ENCODE measurements around the gene MLYCD.

MLYCD gene

GRCh38 chr16:83882163-83882885 lies 16.6 kb upstream of the MLYCD start:
- no peak overlapping the region for H3K27ac ChIP-seq
- DNase-seq (ENCODE audit: low spot score) = no peak
- no peak for TF ChIP-seq CTCF (conservative IDR thresholded peaks at IDR 0.05; ENCODE audit: low read depth)
- ChIA-PET POLR2A (ENCODE audit: low non-redundant PET) (no interaction called here), CTCF (interaction anchor here (0.8 kb wide), 1 partner anchor 799 kb away, joined by 4 read pairs; no protein-coding TSS in a partner anchor)

GRCh38 chr16:83886199-83886971 lies 12.5 kb upstream of the MLYCD start:
- ChIA-PET POLR2A (ENCODE audit: low non-redundant PET) (no interaction called here), CTCF (interaction anchor here (0.6 to 1.5 kb wide), 4 partner anchors 14 to 264 kb away, joined by 3 to 4 read pairs (median 4); no protein-coding TSS in a partner anchor)
- no peak for TF ChIP-seq CTCF (conservative IDR thresholded peaks at IDR 0.05; ENCODE audit: low read depth)
- H3K27ac ChIP-seq = no peak overlapping the region
- DNase-seq (ENCODE audit: low spot score) = no peak

- CTCF ChIA-PET = interaction anchor here (0.6 to 1.5 kb wide), 4 partner anchors 15 to 265 kb away, joined by 3 to 4 read pairs (median 4); no protein-coding TSS in a partner anchor
- POLR2A ChIA-PET (ENCODE audit: low non-redundant PET) = no interaction called here
- no peak overlapping the region for H3K27ac ChIP-seq
- DNase-seq (ENCODE audit: low spot score) = peak; percentile 29
- peak; percentile 45 for TF ChIP-seq CTCF (conservative IDR thresholded peaks at IDR 0.05; ENCODE audit: low read depth)
Measured at GRCh38 chr16:83887080-83887479, 11.8 kb upstream of the MLYCD start.

- POLR2A ChIA-PET (ENCODE audit: low non-redundant PET) = no interaction called here
- CTCF ChIA-PET = interaction anchor here (0.7 to 1.5 kb wide), 2 partner anchors 15 to 265 kb away, joined by 3 to 4 read pairs; no protein-coding TSS in a partner anchor
- H3K27ac ChIP-seq = no peak overlapping the region
- no peak for DNase-seq (ENCODE audit: low spot score)
- TF ChIP-seq CTCF (conservative IDR thresholded peaks at IDR 0.05; ENCODE audit: low read depth) = no peak
Measured at GRCh38 chr16:83887564-83887963, 11.4 kb upstream of the MLYCD start.

GRCh38 chr16:83888672-83889044 lies 10.3 kb upstream of the MLYCD start:
- TF ChIP-seq CTCF (conservative IDR thresholded peaks at IDR 0.05; ENCODE audit: low read depth) = no peak
- DNase-seq (ENCODE audit: low spot score) = no peak
- ChIA-PET POLR2A (ENCODE audit: low non-redundant PET) (no interaction called here), CTCF (no interaction called here)
- H3K27ac ChIP-seq = no peak overlapping the region

- DNase-seq (ENCODE audit: low spot score) = no peak
- no peak overlapping the region for H3K27ac ChIP-seq
- CTCF ChIA-PET = no interaction called here
- TF ChIP-seq CTCF (conservative IDR thresholded peaks at IDR 0.05; ENCODE audit: low read depth) = no peak
- POLR2A ChIA-PET (ENCODE audit: low non-redundant PET) = no interaction called here
Measured at GRCh38 chr16:83890359-83890758, 8.6 kb upstream of the MLYCD start.

Measured in RWPE1 (cell line).